ENCODE results near the gene AK4. TPM values are rescaled to one million over a fixed set of nuclear protein-coding genes. Genes with fewer than 3 reads are reported as not detected.

AK4 gene
- total and polyA plus RNA-seq, 2 of the 8 experiments (the other 6 are each of a cell fraction or from before 2014, with no cell fraction given): 64.5 to 175 TPM

DNA sequence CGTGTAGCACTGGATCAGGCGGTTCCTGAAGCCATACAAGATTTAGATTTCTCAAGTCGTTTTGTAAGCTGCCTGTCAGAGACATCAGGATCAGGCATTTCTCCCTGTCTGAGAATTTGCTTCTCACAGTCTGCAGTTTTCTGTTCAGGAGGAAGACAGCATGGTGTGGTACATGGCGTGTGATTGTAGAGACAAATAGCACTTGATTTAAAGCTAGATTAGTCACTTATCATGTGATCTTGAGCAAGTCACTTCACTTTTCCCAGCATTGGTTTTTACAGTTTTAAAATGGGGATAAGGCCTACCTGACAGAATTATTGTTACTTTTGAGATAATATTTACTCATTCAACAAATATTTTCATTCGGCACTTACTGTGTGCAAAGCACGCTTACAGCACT, 63.3 kb downstream of the AK4 start:
- H3K79me2 ChIP-seq (ENCODE audit: control insufficient read depth in 1 of 2, insufficient read depth in 2 of 2, low read length in 2 of 2): peaks cover 3 to 33% of the 10 kb centered on the region in 2 experiments; a peak in 3 of 4 replicates
- no peak overlapping the region for H4K5ac ChIP-seq (ENCODE audit: insufficient read length, low read depth, low read length)
- H3K56ac ChIP-seq (replicated peaks; ENCODE audit: insufficient read length, low read depth, low read length): no peak overlapping the region
- no peak overlapping the region for H3K18ac ChIP-seq (ENCODE audit: extremely low read depth, low read length)
- no peaks in the 10 kb centered on the region for H3K9me3 ChIP-seq (ENCODE audit: insufficient read depth in 2 of 2, low read depth in 1 of 2, low read length in 1 of 2)
- CTCF ChIA-PET (ENCODE audit: partially characterized antibody): interaction anchor here (1.0 to 5.9 kb wide), 3 partner anchors 13 to 160 kb away, joined by 3 to 52 read pairs (median 3); no protein-coding TSS in a partner anchor
- no peak overlapping the region for H3K4me3 ChIP-seq (ENCODE audit: extremely low read depth in 1 of 4, insufficient read depth in 2 of 4, low read depth in 3 of 4, low read length in 4 of 4)
- H2AFZ ChIP-seq (ENCODE audit: low read length): no peak overlapping the region
- H3K27me3 ChIP-seq (replicated peaks in 1 of 4; ENCODE audit: control insufficient read depth in 3 of 4, extremely low read depth in 1 of 4, insufficient read depth in 3 of 4, low read length in 3 of 4): no peaks in the 10 kb centered on the region
- no peak overlapping the region for H3K9ac ChIP-seq (replicated peaks in 1 of 4; ENCODE audit: extremely low read depth in 1 of 4, low read depth in 3 of 4, low read length in 3 of 4)
- no peak overlapping the region for H2BK5ac ChIP-seq (ENCODE audit: low read depth, low read length)
- H3K4ac ChIP-seq (replicated peaks; ENCODE audit: insufficient read length, low read depth, low read length): no peak overlapping the region
- H2BK12ac ChIP-seq (ENCODE audit: low read depth, low read length): no peak overlapping the region
- H4K20me1 ChIP-seq (replicated peaks in 1 of 2; ENCODE audit: control insufficient read depth in 1 of 2, insufficient read depth in 2 of 2, low read length in 2 of 2): peaks cover 0 to 5% of the 10 kb centered on the region in 2 experiments
- peaks cover 0 to 2% (median 0%) of the 10 kb centered on the region in 4 experiments; a peak in 2 of 7 replicates for H3K4me1 ChIP-seq (replicated peaks in 1 of 4; ENCODE audit: control insufficient read depth in 3 of 4, insufficient read depth in 4 of 4, low read length in 3 of 4)
- no peaks in the 10 kb centered on the region for H3K79me1 ChIP-seq (ENCODE audit: low read depth, low read length)
- H3K36me3 ChIP-seq (ENCODE audit: control insufficient read depth in 2 of 4, insufficient read depth in 4 of 4, low read length in 3 of 4): no peaks in the 10 kb centered on the region
- H3K4me2 ChIP-seq (ENCODE audit: insufficient read depth in 1 of 2, low read depth in 2 of 2, low read length in 2 of 2): no peak overlapping the region
- DNase-seq (ENCODE audit: low read depth in 1 of 2, low spot score in 2 of 2) (no peak), FAIRE-seq (no peak)
- WGBS, 2 experiments (ENCODE audit: extremely low coverage in 1 of 2, insufficient coverage in 1 of 2, insufficient read length in 1 of 2, insufficient replicate concordance in 2 of 2, low coverage in 1 of 2, low lambda C conversion rate in 2 of 2, missing lambda C conversion rate in 1 of 2): 96% methylated on average over 6 of the region's 6 CpGs; no CpG with 5 or more reads in 1 of the 2 experiments
- TF ChIP-seq SIRT6 (IDR thresholded peaks at IDR 0.05; ENCODE audit: low read length): no peak
- TF ChIP-seq ASH2L (IDR thresholded peaks at IDR 0.05; ENCODE audit: low read length): no peak
- no peak for TF ChIP-seq RFX5 (IDR thresholded peaks at IDR 0.05; ENCODE audit: borderline replicate concordance, low read depth, low read length)
- H4K8ac ChIP-seq (ENCODE audit: extremely low read depth, insufficient read depth, low read length): no peak overlapping the region
- H3K27ac ChIP-seq (ENCODE audit: low read depth, low read length): no peak overlapping the region
- POLR2A ChIA-PET (ENCODE audit: partially characterized antibody): no interaction called here
- no peak overlapping the region for H4K91ac ChIP-seq (replicated peaks; ENCODE audit: insufficient read length, low read length)
- no peak overlapping the region for H2BK15ac ChIP-seq (ENCODE audit: low read length)
- H3K23ac ChIP-seq (ENCODE audit: insufficient read length): no peak overlapping the region
- H3K23me2 ChIP-seq (ENCODE audit: low read depth, low read length): no peaks in the 10 kb centered on the region; the same call in 1 of the 2 replicates
- no peak overlapping the region for H3K14ac ChIP-seq (ENCODE audit: insufficient read length)
- no peak overlapping the region for H2BK20ac ChIP-seq (ENCODE audit: low read length)
- H2AK5ac ChIP-seq (ENCODE audit: low read depth, low read length): no peak overlapping the region
- H2BK120ac ChIP-seq (replicated peaks; ENCODE audit: low read depth, low read length): no peak overlapping the region

Measured in H1 (cell line).